Right kidney (tissue), 9 donors: ENCODE results near the gene CWC15.
"Not testable (repeated sequence)": the region's sequence is repeated elsewhere in the genome, so short reads cannot be mapped to it uniquely, and the experiment has no call there.

Source experiments
- DNase-seq: peaks from one replicate; pipeline ENCODE4 v3.0.0-alpha.2; 2016
- long read RNA-seq, 8 donors: transcript quantifications; one replicate each; lab custom pipeline, GENCODE V29; 2026

The CWC15 gene
- long read RNA-seq, donor 1, transcript CWC15-201 (7 exons, 1,576 nt), result major isoform, 64 of 122 reads
- long read RNA-seq, donor 1, transcript CWC15-205 (3 exons, 559 nt), result minor isoform, 6 of 122 reads
- long read RNA-seq, donor 1, transcript CWC15-202 (4 exons, 905 nt), result minor isoform, 8 of 122 reads
- long read RNA-seq, donor 1, partial matches to known transcripts, result 43 of 122 reads
- long read RNA-seq, donor 1, other reads (novel, unspliced or antisense), result 0 of 122 reads
- long read RNA-seq, donor 2, transcript CWC15-201 (7 exons, 1,576 nt), result major isoform, 25 of 46 reads
- long read RNA-seq, donor 2, transcript CWC15-202 (4 exons, 905 nt), result minor isoform, 8 of 46 reads
- long read RNA-seq, donor 2, partial matches to known transcripts, result 9 of 46 reads
- long read RNA-seq, donor 2, other reads (novel, unspliced or antisense), result 0 of 46 reads
- long read RNA-seq, donor 3, transcript CWC15-205 (3 exons, 559 nt), result minor isoform, 9 of 31 reads
- long read RNA-seq, donor 3, transcript CWC15-201 (7 exons, 1,576 nt), result major isoform, 20 of 31 reads
- long read RNA-seq, donor 3, partial matches to known transcripts, result 0 of 31 reads
- long read RNA-seq, donor 3, other reads (novel, unspliced or antisense), result 0 of 31 reads
- long read RNA-seq, donor 4, transcript CWC15-202 (4 exons, 905 nt), result minor isoform, 7 of 65 reads
- long read RNA-seq, donor 4, transcript CWC15-201 (7 exons, 1,576 nt), result major isoform, 28 of 65 reads
- long read RNA-seq, donor 4, transcript CWC15-205 (3 exons, 559 nt), result minor isoform, 5 of 65 reads
- long read RNA-seq, donor 4, partial matches to known transcripts, result 25 of 65 reads
- long read RNA-seq, donor 4, other reads (novel, unspliced or antisense), result 0 of 65 reads
- long read RNA-seq, donor 5, transcript CWC15-201 (7 exons, 1,576 nt), result major isoform, 56 of 87 reads
- long read RNA-seq, donor 5, transcript CWC15-202 (4 exons, 905 nt), result minor isoform, 6 of 87 reads
- long read RNA-seq, donor 5, partial matches to known transcripts, result 19 of 87 reads
- long read RNA-seq, donor 5, other reads (novel, unspliced or antisense), result 0 of 87 reads
- long read RNA-seq, donor 6, transcript CWC15-201 (7 exons, 1,576 nt), result major isoform, 24 of 52 reads
- long read RNA-seq, donor 6, transcript CWC15-202 (4 exons, 905 nt), result minor isoform, 5 of 52 reads
- long read RNA-seq, donor 6, partial matches to known transcripts, result 21 of 52 reads
- long read RNA-seq, donor 6, other reads (novel, unspliced or antisense), result 0 of 52 reads
- long read RNA-seq, donor 7, transcript CWC15-202 (4 exons, 905 nt), result minor isoform, 13 of 102 reads
- long read RNA-seq, donor 7, transcript CWC15-201 (7 exons, 1,576 nt), result major isoform, 37 of 102 reads
- long read RNA-seq, donor 7, transcript CWC15-205 (3 exons, 559 nt), result minor isoform, 10 of 102 reads
- long read RNA-seq, donor 7, partial matches to known transcripts, result 41 of 102 reads
- long read RNA-seq, donor 7, other reads (novel, unspliced or antisense), result 0 of 102 reads
- long read RNA-seq, donor 8, transcript CWC15-201 (7 exons, 1,576 nt), result major isoform, 43 of 92 reads
- long read RNA-seq, donor 8, transcript CWC15-205 (3 exons, 559 nt), result minor isoform, 17 of 92 reads
- long read RNA-seq, donor 8, transcript CWC15-202 (4 exons, 905 nt), result minor isoform, 5 of 92 reads
- long read RNA-seq, donor 8, partial matches to known transcripts, result 27 of 92 reads
- long read RNA-seq, donor 8, other reads (novel, unspliced or antisense), result 0 of 92 reads

GRCh38 chr11:94973099-94973968 lies at the start of gene CWC15, which contains the start of gene KDM4D:
CWC15 (minus strand) TSS chr11:94973556; CDS start chr11:94972185, 1,371 bp downstream.
KDM4D (plus strand) TSS chr11:94973709; CDS start chr11:94997373, 23,664 bp downstream.
- DNase-seq, result peak; percentile 88

GRCh38 chr11:95021468-95021867 lies 48.1 kb upstream of the CWC15 start:
- not testable (repeated sequence) for DNase-seq

GRCh38 chr11:95016139-95016538 lies 42.8 kb upstream of the CWC15 start:
- no peak for DNase-seq

- no peak for DNase-seq
Observed at GRCh38 chr11:95014184-95014821, 40.9 kb upstream of the CWC15 start.

- no peak for DNase-seq
Observed at GRCh38 chr11:95011376-95011775, 38.0 kb upstream of the CWC15 start.

GRCh38 chr11:95005642-95006041 lies 32.3 kb upstream of the CWC15 start:
- no peak for DNase-seq

- no peak for DNase-seq
Observed at GRCh38 chr11:95003716-95004115, 30.4 kb upstream of the CWC15 start.

GRCh38 chr11:94998285-94998684 lies 24.9 kb upstream of the CWC15 start:
- DNase-seq, result no peak

GRCh38 chr11:94997437-94997836 lies 24.1 kb upstream of the CWC15 start:
- DNase-seq, result no peak

- no peak for DNase-seq
Observed at GRCh38 chr11:94993400-94993943, 20.1 kb upstream of the CWC15 start.

- DNase-seq, result no peak
Observed at GRCh38 chr11:94988748-94989147, 15.4 kb upstream of the CWC15 start.

GRCh38 chr11:94987378-94987777 lies 14.0 kb upstream of the CWC15 start:
- DNase-seq, result no peak

- DNase-seq, result no peak
Observed at GRCh38 chr11:94975599-94975998, 2.2 kb upstream of the CWC15 start.

GRCh38 chr11:94974178-94974577 lies 822 bp upstream of the CWC15 start:
- no peak for DNase-seq

GRCh38 chr11:94972700-94973098 lies 657 bp downstream of the CWC15 start:
- no peak for DNase-seq

GRCh38 chr11:94968334-94968958 lies 4.9 kb downstream of the CWC15 start:
- no peak for DNase-seq

GRCh38 chr11:94964934-94965333 lies 8.4 kb downstream of the CWC15 start:
- no peak for DNase-seq

GRCh38 chr11:94961255-94961654 lies 12.1 kb downstream of the CWC15 start:
- DNase-seq, result no peak

- DNase-seq, result no peak
Observed at GRCh38 chr11:94960488-94960887, 12.9 kb downstream of the CWC15 start.
